ENCODE results near the gene BPGM.

Gene BPGM

GRCh38 chr7:134698481-134698880, 51.8 kb downstream of the BPGM start:
- DNase-seq, result no peak

GRCh38 chr7:134699021-134699818, 52.6 kb downstream of the BPGM start:
- no peak for DNase-seq

- no peak for DNase-seq
Measured at GRCh38 chr7:134699899-134700298, 53.2 kb downstream of the BPGM start.

- no peak for DNase-seq
Measured at GRCh38 chr7:134701272-134701671, 54.6 kb downstream of the BPGM start.

GRCh38 chr7:134702366-134703240, 56.0 kb downstream of the BPGM start:
- no peak for DNase-seq

- no peak for DNase-seq
Measured at GRCh38 chr7:134703241-134703594, 56.6 kb downstream of the BPGM start.

GRCh38 chr7:134703782-134704181, 57.1 kb downstream of the BPGM start:
- DNase-seq, result no peak

- DNase-seq, result no peak
Measured at GRCh38 chr7:134704827-134705226, 58.2 kb downstream of the BPGM start.

GRCh38 chr7:134705716-134706115, 59.1 kb downstream of the BPGM start:
- no peak for DNase-seq

GRCh38 chr7:134706468-134706867, 59.8 kb downstream of the BPGM start:
- no peak for DNase-seq

- DNase-seq, result no peak
Measured at GRCh38 chr7:134707663-134708378, 61.2 kb downstream of the BPGM start.

GRCh38 chr7:134708692-134709091, 62.0 kb downstream of the BPGM start:
- DNase-seq, result no peak

- no peak for DNase-seq
Measured at GRCh38 chr7:134709197-134709596, 62.5 kb downstream of the BPGM start.

- no peak for DNase-seq
Measured at GRCh38 chr7:134710511-134710853, 63.8 kb downstream of the BPGM start.

GRCh38 chr7:134710854-134711624, 64.4 kb downstream of the BPGM start:
- DNase-seq, result peak in 4 of 5 experiments; percentile 10 to 93 (median 51)

- no peak for DNase-seq
Measured at GRCh38 chr7:134712196-134712595, 65.5 kb downstream of the BPGM start.

- no peak for DNase-seq
Measured at GRCh38 chr7:134714470-134715205, 68.0 kb downstream of the BPGM start.

- no peak for DNase-seq
Measured at GRCh38 chr7:134718211-134718875, 71.7 kb downstream of the BPGM start.

- DNase-seq, result no peak
Measured at GRCh38 chr7:134720091-134720935, 73.7 kb downstream of the BPGM start.

GRCh38 chr7:134721171-134721570, 74.5 kb downstream of the BPGM start:
- no peak for DNase-seq
